HepG2 (cell line): ENCODE results near the gene PDPK1. TPM values are rescaled to one million over a fixed set of nuclear protein-coding genes. Genes with fewer than 3 reads are reported as not detected.

Experiments used
- BRD4 ChIP-seq: sonication (generic); formaldehyde crosslinking; IDR thresholded peaks from 2 replicates; pipeline ENCODE4 v1.4.0; 2020; ENCODE audit warnings: missing genetic modification reagents
- CCAR2 ChIP-seq: fragments of 200-400 bp; formaldehyde crosslinking; optimal IDR thresholded peaks from 2 replicates; pipeline ENCODE3; 2018; ENCODE audit warnings: low read depth, mild to moderate bottlenecking, low read length, moderate library complexity
- CHCHD3 ChIP-seq: sonication (generic); formaldehyde crosslinking; IDR thresholded peaks from 2 replicates; pipeline ENCODE4 v1.8.0; 2022; ENCODE audit warnings: mild to moderate bottlenecking, missing genetic modification reagents, moderate library complexity
- GATA4 ChIP-seq: sonication (generic); IDR thresholded peaks from 2 replicates; pipeline ENCODE4 v1.6.1; 2016; ENCODE audit warnings: antibody characterized with exemption, low read depth, borderline replicate concordance
- HNRNPL ChIP-seq: fragments of 200-400 bp; formaldehyde crosslinking; IDR thresholded peaks from 2 replicates; pipeline ENCODE4 v1.6.1; 2017; ENCODE audit warnings: mild to moderate bottlenecking, low read depth, low read length
- KLF11 ChIP-seq: IDR thresholded peaks from 2 replicates; pipeline ENCODE4 v1.6.1; 2016; ENCODE audit warnings: missing compliant biosample characterization
- MATR3 ChIP-seq: sonication (generic); formaldehyde crosslinking; IDR thresholded peaks from 2 replicates; pipeline ENCODE4 v1.4.0; 2020; ENCODE audit warnings: missing genetic modification reagents
- SIX4 ChIP-seq: sonication (generic); formaldehyde crosslinking; IDR thresholded peaks from 2 replicates; pipeline ENCODE4 v1.4.0; 2020; ENCODE audit warnings: missing genetic modification reagents
- SP5 ChIP-seq: IDR thresholded peaks from 2 replicates; pipeline ENCODE4 v1.6.1; 2016; ENCODE audit warnings: low read depth, borderline replicate concordance
- ZNF160 ChIP-seq: sonication (generic); formaldehyde crosslinking; IDR thresholded peaks from 2 replicates; pipeline ENCODE4 v1.8.0; 2022; ENCODE audit warnings: mild to moderate bottlenecking, inconsistent platforms, missing genetic modification reagents
- ZNF383 ChIP-seq: sonication (generic); formaldehyde crosslinking; IDR thresholded peaks from 2 replicates; pipeline ENCODE4 v1.4.0; 2020; ENCODE audit warnings: missing genetic modification reagents, mild to moderate bottlenecking, borderline replicate concordance
- ZSCAN22 ChIP-seq: sonication (generic); formaldehyde crosslinking; IDR thresholded peaks from 2 replicates; pipeline ENCODE4 v1.4.0; 2020; ENCODE audit warnings: mild to moderate bottlenecking, missing genetic modification reagents
- polyA plus RNA-seq, 8 experiments: library from polyadenylated mRNA; depleted of rRNA in 3 of 8; stranded (reverse) in 7 of 8; unstranded in 1 of 8; fragments of >200 nt; fragmentation: Illumina TruSeq in 4 of 8; extraction: Trizol in 4 of 8; gene quantifications; 2 replicates each; pipeline versions ENCODE4 v1.2.1 to v1.2.3, GENCODE V29; 2011 to 2016; ENCODE audit warnings: low read depth in 4 of 8, missing spikeins in 1 of 8, mixed read lengths in 1 of 8; ENCODE audit not compliant: insufficient read depth in 1 of 8
- total RNA-seq, 5 experiments: library from RNA; depleted of rRNA; stranded (reverse); fragments of >200 nt; fragmentation: Illumina TruSeq; extraction: Trizol; gene quantifications; 2 replicates each; pipeline ENCODE4 v1.2.3, GENCODE V29; 2016; ENCODE audit warnings: low read depth in 1 of 5
- TF ChIP-seq, protein P1 (sequence below): sonication (generic); formaldehyde crosslinking; IDR thresholded peaks from 2 replicates; pipeline ENCODE4 v1.4.0; 2020; ENCODE audit warnings: missing genetic modification reagents
- TF ChIP-seq, protein P2 (sequence below): sonication (generic); formaldehyde crosslinking; IDR thresholded peaks from 2 replicates; pipeline ENCODE4 v1.4.0; 2020; ENCODE audit warnings: mild to moderate bottlenecking, missing genetic modification reagents
- TF ChIP-seq, protein P3 (sequence below): sonication (generic); formaldehyde crosslinking; IDR thresholded peaks from 2 replicates; pipeline ENCODE4 v1.5.1; 2020; ENCODE audit warnings: missing genetic modification reagents, mild to moderate bottlenecking, borderline replicate concordance
- TF ChIP-seq, protein P4 (sequence below): sonication (generic); formaldehyde crosslinking; IDR thresholded peaks from 2 replicates; pipeline ENCODE4 v1.8.0; 2022; ENCODE audit warnings: missing genetic modification reagents, mild to moderate bottlenecking, moderate library complexity, borderline replicate concordance
- TF ChIP-seq, protein P5 (sequence below): IDR thresholded peaks from 2 replicates; pipeline ENCODE4 v1.6.1; 2016; ENCODE audit warnings: low read depth
- TF ChIP-seq, protein P6 (sequence below): sonication (generic); formaldehyde crosslinking; IDR thresholded peaks from 2 replicates; pipeline ENCODE4 v1.5.1; 2020; ENCODE audit warnings: mild to moderate bottlenecking, moderate library complexity, missing genetic modification reagents

PDPK1 gene
- total and polyA plus RNA-seq, 2 of the 13 experiments (the other 11 are each of a cell fraction or from before 2014, with no cell fraction given) = 59.6 to 129 TPM

DNA sequence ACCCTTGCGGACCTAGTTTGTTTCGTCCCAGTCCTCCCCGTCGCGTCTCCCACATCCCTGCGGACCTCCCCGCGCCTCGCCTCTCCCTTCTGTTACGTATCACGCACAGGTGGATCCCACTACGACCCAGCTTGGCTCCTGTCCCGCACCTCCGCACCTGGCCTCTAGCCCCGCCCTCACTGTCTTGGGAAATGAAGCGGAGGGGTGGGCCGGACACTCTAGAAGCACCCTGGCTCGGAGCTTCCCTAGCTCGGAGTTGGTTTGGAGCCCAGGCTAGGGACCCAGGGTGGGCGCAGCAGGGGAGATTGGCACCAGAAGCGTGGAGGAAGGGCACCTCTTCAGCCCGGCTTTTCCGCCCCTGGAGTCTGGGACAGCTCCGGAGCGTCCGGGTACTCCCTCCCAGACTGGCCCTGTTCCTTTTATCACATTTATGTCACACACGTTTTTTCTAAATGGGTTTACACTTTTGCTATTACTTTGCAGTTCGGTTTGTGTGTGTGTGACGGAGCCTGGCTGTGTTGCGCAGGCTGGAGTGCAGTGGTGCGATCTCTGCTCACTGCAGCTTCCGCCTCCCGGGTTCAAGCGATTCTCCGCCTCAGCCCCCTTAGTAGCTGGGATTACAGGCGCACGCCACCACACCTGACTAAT, 5.2 kb upstream of the PDPK1 start (continued):
- TF ChIP-seq CHCHD3 (CRISPR knock-in tag) = no peak
- no peak for TF ChIP-seq MATR3 (CRISPR knock-in tag)
- peak; percentile 6; the same call in 1 of the 2 replicates for TF ChIP-seq GATA4
- TF ChIP-seq ZSCAN22 (CRISPR knock-in tag) = no peak
- TF ChIP-seq, protein P1, sequence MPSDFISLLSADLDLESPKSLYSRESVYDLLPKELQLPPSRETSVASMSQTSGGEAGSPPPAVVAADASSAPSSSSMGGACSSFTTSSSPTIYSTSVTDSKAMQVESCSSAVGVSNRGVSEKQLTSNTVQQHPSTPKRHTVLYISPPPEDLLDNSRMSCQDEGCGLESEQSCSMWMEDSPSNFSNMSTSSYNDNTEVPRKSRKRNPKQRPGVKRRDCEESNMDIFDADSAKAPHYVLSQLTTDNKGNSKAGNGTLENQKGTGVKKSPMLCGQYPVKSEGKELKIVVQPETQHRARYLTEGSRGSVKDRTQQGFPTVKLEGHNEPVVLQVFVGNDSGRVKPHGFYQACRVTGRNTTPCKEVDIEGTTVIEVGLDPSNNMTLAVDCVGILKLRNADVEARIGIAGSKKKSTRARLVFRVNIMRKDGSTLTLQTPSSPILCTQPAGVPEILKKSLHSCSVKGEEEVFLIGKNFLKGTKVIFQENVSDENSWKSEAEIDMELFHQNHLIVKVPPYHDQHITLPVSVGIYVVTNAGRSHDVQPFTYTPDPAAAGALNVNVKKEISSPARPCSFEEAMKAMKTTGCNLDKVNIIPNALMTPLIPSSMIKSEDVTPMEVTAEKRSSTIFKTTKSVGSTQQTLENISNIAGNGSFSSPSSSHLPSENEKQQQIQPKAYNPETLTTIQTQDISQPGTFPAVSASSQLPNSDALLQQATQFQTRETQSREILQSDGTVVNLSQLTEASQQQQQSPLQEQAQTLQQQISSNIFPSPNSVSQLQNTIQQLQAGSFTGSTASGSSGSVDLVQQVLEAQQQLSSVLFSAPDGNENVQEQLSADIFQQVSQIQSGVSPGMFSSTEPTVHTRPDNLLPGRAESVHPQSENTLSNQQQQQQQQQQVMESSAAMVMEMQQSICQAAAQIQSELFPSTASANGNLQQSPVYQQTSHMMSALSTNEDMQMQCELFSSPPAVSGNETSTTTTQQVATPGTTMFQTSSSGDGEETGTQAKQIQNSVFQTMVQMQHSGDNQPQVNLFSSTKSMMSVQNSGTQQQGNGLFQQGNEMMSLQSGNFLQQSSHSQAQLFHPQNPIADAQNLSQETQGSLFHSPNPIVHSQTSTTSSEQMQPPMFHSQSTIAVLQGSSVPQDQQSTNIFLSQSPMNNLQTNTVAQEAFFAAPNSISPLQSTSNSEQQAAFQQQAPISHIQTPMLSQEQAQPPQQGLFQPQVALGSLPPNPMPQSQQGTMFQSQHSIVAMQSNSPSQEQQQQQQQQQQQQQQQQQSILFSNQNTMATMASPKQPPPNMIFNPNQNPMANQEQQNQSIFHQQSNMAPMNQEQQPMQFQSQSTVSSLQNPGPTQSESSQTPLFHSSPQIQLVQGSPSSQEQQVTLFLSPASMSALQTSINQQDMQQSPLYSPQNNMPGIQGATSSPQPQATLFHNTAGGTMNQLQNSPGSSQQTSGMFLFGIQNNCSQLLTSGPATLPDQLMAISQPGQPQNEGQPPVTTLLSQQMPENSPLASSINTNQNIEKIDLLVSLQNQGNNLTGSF (CRISPR knock-in tag) = no peak
- no peak for TF ChIP-seq ZNF383 (CRISPR knock-in tag)
- TF ChIP-seq CCAR2 = no peak
- TF ChIP-seq, protein P2, sequence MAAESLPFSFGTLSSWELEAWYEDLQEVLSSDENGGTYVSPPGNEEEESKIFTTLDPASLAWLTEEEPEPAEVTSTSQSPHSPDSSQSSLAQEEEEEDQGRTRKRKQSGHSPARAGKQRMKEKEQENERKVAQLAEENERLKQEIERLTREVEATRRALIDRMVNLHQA = no peak
- peak; percentile 70; the same call in 1 of the 2 replicates for TF ChIP-seq HNRNPL
- no peak for TF ChIP-seq SP5
- TF ChIP-seq, protein P3, sequence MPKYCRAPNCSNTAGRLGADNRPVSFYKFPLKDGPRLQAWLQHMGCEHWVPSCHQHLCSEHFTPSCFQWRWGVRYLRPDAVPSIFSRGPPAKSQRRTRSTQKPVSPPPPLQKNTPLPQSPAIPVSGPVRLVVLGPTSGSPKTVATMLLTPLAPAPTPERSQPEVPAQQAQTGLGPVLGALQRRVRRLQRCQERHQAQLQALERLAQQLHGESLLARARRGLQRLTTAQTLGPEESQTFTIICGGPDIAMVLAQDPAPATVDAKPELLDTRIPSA (CRISPR knock-in tag) = no peak
- no peak for TF ChIP-seq BRD4 (CRISPR knock-in tag)
- TF ChIP-seq, protein P4, sequence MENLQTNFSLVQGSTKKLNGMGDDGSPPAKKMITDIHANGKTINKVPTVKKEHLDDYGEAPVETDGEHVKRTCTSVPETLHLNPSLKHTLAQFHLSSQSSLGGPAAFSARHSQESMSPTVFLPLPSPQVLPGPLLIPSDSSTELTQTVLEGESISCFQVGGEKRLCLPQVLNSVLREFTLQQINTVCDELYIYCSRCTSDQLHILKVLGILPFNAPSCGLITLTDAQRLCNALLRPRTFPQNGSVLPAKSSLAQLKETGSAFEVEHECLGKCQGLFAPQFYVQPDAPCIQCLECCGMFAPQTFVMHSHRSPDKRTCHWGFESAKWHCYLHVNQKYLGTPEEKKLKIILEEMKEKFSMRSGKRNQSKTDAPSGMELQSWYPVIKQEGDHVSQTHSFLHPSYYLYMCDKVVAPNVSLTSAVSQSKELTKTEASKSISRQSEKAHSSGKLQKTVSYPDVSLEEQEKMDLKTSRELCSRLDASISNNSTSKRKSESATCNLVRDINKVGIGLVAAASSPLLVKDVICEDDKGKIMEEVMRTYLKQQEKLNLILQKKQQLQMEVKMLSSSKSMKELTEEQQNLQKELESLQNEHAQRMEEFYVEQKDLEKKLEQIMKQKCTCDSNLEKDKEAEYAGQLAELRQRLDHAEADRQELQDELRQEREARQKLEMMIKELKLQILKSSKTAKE = 0 out of 2 replicates have a peak, but pooled peaks have one; percentile 22
- TF ChIP-seq SIX4 (CRISPR knock-in tag) = no peak
- TF ChIP-seq, protein P5, sequence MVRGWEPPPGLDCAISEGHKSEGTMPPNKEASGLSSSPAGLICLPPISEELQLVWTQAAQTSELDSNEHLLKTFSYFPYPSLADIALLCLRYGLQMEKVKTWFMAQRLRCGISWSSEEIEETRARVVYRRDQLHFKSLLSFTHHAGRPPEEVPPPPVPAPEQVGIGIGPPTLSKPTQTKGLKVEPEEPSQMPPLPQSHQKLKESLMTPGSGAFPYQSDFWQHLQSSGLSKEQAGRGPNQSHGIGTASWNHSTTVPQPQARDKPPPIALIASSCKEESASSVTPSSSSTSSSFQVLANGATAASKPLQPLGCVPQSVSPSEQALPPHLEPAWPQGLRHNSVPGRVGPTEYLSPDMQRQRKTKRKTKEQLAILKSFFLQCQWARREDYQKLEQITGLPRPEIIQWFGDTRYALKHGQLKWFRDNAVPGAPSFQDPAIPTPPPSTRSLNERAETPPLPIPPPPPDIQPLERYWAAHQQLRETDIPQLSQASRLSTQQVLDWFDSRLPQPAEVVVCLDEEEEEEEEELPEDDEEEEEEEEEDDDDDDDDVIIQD (CRISPR knock-in tag) = no peak
- TF ChIP-seq, protein P6, sequence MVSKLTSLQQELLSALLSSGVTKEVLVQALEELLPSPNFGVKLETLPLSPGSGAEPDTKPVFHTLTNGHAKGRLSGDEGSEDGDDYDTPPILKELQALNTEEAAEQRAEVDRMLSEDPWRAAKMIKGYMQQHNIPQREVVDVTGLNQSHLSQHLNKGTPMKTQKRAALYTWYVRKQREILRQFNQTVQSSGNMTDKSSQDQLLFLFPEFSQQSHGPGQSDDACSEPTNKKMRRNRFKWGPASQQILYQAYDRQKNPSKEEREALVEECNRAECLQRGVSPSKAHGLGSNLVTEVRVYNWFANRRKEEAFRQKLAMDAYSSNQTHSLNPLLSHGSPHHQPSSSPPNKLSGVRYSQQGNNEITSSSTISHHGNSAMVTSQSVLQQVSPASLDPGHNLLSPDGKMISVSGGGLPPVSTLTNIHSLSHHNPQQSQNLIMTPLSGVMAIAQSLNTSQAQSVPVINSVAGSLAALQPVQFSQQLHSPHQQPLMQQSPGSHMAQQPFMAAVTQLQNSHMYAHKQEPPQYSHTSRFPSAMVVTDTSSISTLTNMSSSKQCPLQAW (CRISPR knock-in tag) = no peak; the same call in 1 of the 2 replicates
- no peak for TF ChIP-seq KLF11 (CRISPR knock-in tag)
- TF ChIP-seq ZNF160 (CRISPR knock-in tag) = no peak
